ENCODE data around the gene JPH3. TPM values are rescaled to one million over a fixed set of nuclear protein-coding genes. Genes with fewer than 3 reads are reported as not detected.
"Not testable (repeated sequence)": the region's sequence is repeated elsewhere in the genome, so short reads cannot be mapped to it uniquely, and the experiment has no call there.

JPH3 gene
- total RNA-seq, 1 donor from 2014 or later, result not detected

DNA sequence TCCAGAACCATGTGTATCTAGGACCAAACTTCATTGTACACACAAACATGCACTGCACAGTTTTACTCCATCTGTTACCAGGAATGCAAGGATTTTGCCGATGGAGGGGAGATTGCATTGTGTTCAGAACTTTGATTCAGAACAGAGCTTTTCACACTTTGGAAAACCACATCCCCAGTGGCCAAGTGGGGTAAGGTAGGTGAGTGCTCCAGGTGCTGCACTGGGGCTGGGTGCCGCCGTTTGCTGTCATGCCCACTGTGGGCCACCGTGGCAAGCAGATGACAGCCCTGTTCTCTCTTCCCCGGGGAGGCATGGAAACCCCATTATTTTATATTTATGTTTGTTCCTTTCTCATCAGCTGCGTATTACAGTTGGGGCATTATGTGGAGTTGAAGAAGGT, 29.3 kb upstream of the JPH3 start:
- no peak for ATAC-seq

DNA sequence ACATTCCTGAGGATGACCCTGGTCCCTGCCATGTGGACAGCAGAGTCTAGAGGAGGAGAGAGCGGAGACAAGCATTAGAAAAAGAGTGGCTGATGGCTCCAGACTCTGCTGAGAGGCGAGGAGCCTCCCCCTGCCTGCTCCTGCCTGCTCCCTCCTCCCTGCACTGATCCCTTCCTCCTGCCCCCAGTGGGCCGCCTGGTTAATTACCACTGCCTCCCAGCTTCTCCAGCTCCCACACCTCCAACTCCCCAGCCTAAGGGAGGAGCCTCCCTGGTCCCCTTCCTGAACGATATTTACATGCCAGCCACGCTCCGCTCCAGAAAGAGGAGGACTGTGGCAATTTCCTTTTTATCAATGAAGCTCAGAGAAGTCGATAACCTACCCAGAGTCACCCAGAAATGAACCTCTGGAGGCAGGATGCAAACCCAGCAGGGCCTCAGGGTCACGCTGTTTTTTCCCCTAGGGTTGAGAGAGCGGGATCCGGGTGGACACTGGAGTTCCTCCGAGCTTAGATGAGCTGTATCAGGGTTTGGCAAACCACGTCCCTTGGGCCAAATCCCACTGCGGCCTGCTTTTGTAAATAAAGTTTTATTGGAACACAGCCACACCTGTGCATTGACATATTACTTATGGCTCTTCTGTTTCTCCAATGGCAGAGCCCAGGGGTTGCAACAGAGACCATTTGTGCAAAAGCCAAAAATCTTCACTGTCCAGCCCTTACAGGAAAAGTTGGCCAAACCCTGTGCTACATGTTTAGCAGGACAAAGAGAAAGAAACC, 27.1 kb upstream of the JPH3 start:
- DNase-seq (ENCODE audit: low spot score), result no peak
- ATAC-seq, result no peak

More for the DNA sequence above, 29.3 kb upstream of the JPH3 start:
- no peak for DNase-seq (ENCODE audit: low spot score)

DNA sequence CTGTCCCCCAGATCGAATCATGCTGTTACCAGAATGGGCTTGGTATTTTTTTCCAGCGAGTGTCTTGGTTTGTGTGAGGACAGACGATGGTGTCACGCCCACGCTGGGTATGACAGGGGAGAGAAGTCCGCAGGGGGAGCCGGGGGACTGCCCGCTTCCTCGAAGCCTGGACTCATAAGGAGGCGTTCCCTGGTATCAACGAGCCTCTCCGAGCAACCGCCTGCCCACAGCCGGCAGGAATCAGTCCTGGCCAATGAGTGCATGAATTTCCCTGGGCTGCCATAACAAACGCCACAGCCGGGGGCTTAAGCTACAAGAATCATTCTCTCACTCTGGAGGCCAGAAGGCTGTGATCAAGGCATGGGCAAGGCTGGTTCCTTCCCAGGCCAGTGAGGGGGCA, 26.1 kb upstream of the JPH3 start:
- ATAC-seq, result no peak
- DNase-seq (ENCODE audit: low spot score), result no peak

DNA sequence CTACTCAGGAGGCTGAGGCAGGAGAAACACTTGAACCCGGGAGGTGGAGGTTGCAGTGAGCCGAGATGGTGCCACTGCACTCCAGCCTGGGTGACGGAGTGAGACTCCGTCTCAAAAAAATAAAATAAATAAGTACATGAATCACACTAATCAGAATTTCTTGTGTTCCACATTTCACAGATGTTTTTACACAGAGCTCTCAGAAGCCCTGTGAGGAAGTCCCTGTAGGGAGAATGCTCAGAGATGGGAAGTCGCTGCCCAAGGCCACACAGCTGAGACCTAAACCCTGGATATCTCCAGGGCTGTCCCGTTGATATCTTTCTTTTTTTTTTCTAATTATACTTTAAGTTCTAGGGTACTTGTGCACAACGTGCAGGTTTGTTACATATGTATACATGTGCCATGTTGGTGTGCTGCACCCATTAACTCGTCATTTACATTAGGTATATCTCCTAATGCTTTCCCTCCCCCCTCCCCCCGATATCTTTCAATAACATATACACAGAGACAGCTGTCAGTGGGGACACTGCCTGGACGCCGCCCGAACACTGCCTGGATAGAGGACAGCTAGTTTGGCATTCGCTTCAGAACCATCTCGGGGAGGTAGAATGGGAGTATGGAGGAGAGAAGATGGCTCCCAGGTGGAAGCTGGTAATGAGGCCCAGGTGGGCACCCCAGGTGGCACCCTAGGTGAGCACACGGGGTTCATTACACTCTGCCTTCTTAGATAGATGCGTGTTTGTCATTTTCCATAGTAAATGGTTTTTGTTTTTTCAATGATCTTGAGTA, 24.0 kb upstream of the JPH3 start:
- not testable (repeated sequence) for ATAC-seq; DNase-seq (ENCODE audit: low spot score)

DNA sequence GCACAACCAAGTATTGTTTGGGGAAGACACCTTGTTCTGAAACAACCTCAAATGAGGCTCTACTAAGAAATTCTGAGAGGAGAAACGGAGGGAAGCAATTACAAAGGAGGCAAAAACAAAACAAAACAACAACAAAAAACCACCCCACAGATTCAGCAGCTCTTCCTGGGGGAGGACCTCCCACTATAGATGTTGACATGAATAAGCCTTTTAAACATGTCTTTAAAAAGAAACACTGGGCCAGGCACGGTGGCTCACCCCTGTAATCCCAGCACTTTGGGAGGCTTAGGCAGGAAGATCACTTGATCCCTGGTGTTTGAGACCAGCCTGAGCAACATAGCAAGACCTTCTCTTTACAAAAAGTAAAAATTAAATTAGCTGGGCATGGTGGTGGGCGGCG, 22.6 kb upstream of the JPH3 start:
- DNase-seq (ENCODE audit: low spot score) (no peak), ATAC-seq (no peak)

DNA sequence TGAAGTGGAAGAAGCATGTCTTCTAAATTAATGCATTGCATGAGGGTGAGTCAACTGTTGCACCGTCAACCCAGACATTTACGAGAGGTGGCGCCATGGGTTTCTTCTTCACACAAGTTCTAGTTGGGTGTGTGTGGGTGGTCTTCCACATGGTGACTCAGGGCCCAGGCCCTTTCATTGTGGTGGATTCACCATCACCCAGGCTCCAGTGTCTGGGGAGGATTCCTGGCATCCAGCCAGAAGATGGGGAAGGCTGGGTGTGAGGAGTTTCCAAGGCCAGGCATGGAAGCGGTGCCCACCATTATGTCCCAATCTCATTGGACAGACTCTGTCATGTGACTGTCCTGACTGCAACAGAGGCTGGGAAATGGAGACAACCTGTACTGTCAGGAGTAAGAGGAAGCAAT, 21.4 kb upstream of the JPH3 start:
- ATAC-seq, result no peak
- no peak for DNase-seq (ENCODE audit: low spot score)

DNA sequence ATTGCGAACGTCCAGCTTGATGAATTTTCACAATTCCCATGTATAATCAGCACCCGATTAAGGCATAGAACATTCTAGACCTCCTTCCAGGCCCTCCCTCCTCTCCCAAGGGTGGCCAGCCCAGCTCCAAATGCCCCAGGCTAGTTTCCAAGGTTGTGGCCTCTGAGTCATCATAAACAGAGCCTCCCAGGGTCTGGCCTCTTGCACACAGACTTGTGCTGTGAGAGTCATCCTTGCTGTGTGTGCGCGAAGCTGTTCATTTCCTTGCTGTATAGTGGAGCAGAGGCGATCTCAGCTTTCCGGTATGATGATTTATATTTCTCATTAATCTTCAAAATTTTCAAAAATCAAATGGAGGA, 20.5 kb upstream of the JPH3 start:
- ATAC-seq, result peak; percentile 68
- DNase-seq (ENCODE audit: low spot score), result no peak

DNA sequence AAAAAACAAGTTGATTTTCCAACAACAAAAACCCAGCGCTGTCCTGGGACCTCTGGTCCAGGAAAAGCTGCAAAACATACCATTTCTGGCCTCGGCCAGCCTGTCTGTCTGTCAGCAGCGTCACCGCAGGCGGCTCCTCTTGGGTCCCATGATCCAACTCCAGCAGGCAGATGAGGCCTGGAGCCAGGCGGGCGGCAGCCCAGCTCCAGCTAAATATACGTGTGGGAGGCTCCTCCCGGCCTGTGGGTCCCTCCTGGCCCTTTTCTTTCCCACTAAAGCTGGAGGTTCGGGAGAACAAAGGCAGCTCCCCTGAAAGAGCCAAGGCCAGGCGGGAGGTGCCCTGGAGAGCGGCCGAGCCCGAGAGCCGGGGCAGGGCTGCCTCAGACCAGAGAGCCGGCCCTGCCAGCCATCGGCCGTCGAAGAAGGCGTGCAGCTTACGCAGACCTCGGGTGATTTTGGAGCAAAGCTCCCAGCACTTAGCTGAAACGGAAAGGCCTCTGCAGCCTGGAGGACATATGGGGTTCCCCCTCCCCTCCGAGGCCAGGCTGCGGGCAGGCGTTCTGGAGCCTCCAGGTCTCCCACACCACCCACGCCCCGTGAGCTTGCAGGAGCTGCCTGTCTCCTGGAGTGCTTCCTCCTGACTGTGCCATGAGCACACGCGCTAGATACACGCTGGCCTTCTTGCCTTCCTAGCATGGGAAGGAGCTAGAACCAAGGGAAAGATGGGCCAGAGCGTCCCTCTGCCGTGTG, 19.9 kb upstream of the JPH3 start:
- no peak for DNase-seq (ENCODE audit: low spot score)
- ATAC-seq, result peak; percentile 50

DNA sequence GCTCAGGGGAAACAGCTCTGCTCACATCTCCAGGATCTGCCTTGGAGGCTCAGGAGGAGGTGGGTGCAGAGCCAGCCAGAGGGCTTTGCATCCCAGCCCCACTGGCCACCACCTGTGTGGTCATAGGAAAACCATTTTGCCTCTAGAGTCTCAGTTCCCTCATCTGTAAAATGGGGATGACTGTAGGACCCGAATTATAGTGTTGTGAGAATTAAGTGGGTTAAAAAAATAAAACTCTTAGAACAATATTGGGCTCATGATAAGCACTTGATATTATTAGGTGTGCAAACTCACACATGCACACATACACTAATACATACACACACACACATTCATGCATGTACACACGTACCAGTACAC, 19.4 kb upstream of the JPH3 start:
- no peak for ATAC-seq

DNA sequence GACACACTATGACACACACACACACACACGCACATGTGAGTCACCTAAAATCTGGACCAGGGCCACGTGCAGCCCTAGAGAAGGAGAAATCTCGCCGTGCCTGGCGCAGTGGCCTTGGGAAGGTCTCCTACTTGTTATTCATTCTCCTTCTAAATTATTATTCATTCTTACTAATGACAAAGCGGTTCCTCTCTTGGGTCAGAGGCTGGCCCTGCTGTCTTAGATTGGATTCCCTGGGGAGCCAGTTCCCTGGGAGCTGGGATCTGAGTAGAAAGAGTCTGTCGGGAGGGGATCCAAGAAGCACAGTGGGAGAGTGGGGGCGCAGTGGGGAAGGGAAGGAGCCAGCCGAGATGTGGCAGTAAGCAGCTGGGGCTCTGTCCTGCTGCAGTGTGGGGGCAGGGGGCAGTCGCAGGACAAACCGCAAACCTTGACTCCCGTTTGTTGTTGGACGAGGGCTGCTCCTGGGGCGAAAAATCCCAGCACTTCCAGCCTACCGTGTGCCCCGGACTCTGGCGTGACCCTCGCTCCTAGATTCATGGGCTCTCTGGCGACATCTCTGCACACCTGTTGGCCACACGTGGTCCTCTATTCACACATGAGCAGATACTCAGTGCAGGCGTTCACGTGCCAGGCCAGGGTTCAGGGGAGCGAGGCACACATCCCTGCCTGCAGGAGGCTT, 18.7 kb upstream of the JPH3 start:
- no peak for DNase-seq (ENCODE audit: low spot score)

More for the DNA sequence above, 19.4 kb upstream of the JPH3 start:
- DNase-seq (ENCODE audit: low spot score), result no peak

DNA sequence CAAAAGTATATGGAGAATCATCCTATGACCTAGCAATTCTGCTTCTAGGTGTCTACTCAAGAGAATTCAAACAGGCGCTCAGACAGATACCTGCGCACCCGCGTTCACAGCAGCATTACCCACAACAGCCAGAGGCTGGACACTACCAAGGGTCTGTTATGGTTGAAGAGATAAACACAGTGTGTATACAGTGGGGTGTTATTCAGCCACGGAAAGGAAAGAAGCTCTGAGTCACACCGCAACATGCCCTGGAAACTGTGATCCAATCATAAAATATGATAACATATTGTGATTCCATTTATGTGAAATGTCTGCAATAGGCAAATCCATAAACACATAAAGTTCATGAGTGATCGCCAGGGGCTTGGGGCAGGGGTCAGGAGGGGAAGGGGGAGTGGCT, 18.0 kb upstream of the JPH3 start:
- DNase-seq (ENCODE audit: low spot score) (no peak), ATAC-seq (no peak)

More for the DNA sequence above, 18.7 kb upstream of the JPH3 start:
- no peak for ATAC-seq

DNA sequence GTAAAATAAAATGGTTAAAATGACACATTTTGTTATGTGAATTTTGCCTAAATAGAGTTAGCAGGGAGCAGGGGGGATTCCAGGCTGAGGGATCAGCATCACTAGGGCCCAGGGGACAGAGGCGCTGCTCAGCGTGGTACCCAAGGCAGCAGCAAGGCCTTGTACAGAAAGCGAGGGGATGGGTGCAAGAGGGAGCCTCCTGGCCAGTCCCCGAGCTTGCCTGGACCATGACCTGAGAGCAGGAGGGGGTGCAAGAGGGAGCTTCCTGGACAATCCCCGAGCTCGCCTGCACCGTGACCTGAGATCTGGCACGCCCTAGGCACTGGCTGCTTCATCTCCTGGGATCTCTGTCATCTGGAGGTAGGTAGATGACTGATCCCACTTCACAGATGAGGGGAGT, 17.3 kb upstream of the JPH3 start:
- no peak for DNase-seq (ENCODE audit: low spot score)
- no peak for ATAC-seq

DNA sequence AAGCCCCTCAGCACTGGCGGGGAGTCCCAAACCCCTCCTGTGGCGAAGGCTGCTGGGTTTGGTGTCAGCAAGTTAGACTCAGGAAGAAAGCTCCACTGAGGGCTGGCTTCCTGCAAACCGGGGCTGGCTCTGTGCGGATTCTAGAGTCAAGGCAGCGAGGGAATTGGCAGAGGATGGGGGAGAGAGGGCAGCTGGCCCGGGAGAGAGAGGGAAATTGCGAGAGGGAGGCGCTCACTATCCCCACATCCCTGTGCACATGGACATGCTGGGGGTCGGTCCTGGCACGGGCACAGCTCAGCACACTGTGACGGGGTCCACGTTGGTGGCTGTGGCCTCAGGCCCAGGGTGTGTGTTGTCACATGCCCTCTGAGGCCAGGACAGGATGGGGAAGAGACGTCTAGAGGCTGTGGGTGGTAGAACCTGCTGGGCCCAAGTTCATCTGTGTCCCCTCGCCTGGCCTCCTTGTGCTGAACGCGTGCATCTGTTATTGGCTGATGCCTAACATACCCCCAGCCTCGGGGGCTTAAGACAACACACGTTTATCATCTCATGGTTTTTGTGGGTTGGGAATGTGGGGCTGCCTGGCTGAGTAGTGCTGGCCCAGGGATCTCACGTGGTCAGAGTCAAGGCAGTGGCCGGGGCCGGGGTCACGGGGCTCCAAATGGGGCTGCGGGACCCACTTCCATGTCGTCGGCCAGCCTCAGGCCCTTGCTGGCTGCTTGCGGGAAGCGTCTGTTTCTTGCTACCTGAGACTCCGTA, 16.7 kb upstream of the JPH3 start:
- ATAC-seq, result no peak
- DNase-seq (ENCODE audit: low spot score), result no peak

DNA sequence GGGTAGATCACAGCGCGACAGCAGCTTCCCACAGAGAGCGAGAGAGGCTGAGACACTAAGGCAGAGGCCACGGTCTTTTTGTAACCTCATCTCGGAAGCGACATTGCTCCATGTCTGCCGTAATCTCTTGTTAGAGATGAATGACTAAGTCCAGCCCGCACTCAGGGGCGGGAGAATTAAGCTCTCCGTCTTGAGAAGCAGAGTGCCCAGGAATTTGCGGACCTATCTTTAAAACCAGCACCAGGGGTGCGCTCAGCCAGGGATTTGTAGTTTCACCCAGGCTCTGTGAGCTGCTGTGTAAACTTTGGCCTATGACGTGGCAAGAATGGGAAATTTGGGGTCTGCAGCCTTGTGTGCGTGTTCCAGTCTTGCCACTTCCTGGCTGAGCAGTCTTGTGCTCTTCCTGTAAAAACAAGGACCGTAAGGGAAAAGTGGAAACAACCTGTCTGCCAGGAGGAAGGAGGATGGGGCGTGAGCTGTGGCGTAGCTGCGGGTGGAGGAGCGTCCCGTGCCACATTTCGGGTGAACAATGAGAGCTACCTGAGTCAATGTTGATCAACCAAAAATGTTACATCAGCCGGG, 16.0 kb upstream of the JPH3 start:
- ATAC-seq, result no peak
- DNase-seq (ENCODE audit: low spot score), result no peak

DNA sequence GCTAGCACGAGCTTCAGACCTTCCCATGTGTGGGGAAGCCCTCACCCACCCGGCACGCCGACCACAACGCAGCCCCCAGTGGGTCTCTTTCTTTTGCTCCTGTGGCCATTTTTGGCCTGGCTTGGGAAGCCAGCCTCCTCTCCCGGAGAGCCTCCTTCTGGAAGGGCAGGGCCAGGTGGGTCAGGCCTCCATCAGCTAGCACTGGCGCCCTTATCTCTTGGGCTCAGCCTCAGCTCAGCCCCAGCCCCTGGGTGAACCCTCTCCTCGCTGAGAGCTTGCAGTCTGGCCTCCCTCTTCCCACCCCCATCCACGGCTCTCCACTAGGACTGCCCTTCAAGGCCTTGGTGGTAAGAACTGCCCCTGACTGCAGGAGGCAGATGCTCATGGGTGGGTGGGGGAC, 14.7 kb upstream of the JPH3 start:
- ATAC-seq (no peak), DNase-seq (ENCODE audit: low spot score) (no peak)

DNA sequence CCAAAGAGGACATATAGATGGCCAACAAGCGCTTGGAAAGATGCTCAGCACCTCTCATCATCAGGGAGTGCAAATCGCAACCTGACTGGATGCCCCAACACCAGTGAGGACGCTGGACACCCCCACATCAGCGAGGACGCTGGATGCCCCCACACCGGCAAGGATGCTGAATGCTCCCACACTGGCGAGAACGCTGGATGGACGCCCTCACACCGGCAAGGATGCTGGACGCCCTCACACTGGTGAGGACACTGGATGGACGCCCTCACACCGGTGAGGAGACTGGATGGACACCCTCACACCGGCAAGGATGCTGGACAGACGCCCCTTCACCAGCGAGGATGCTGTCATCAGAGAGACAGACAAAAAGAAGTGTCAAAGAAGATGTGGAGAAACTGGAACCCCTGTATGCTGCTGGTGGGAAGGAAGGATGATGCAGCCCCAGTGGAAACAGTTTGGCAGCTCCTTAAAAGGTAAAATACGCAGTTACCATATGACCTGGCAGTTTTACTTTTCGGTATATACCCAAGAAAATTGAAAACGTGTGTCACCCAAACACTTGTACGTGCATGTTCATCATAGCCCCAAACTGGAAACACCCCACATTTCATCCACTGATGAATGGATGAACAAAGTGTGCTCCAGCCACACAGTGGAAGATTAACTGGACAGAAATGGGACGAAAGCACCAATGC, 10.1 kb upstream of the JPH3 start:
- no peak for DNase-seq (ENCODE audit: low spot score)
- ATAC-seq, result no peak

DNA sequence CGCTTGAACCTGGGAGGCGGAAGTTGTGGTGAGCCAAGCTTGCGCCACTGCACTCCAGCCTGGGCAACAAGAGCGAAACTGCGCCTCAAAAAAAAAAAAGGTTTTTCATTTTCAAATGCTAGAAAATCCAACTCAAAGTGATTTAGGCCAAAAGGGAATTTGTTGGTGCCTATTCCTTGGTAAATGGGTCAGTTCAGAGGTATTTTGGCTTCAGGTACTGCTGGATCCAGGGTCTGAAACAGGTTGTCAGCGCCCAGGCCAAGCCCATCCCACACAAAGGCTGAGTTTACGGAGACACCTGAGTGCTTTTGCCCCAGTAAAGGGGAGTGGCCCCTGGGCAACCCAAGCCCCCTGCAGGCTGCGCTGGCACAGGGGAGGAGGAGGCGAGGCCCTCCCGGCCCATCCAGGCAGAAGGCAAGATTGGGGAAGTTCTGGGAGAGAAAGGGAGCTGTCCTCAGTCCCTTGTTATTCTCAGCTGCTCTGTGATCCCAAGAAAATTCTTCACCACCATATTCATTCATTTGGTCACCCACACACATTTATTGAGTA, 8.5 kb upstream of the JPH3 start:
- no peak for DNase-seq (ENCODE audit: low spot score)
- ATAC-seq, result no peak

DNA sequence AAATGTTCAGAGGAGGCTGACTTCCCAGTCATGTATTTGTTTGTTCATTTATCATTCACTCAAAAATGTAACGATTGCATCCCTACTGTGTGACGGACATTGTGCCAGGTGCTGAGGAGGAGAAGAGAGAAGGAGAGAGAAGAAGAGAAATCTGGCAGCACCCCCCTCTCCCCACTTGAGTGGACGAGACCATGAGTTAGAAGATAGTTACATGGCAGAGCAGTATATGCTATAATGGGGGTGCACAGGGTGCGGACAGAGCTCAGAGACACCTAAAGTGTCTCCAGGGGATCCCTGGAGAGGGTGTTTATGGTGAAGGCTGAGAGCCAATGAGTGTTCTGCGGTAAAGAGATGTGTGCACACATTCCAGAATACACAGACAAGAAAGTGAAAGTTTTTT, 6.6 kb upstream of the JPH3 start:
- no peak for DNase-seq (ENCODE audit: low spot score)
- ATAC-seq, result no peak

DNA sequence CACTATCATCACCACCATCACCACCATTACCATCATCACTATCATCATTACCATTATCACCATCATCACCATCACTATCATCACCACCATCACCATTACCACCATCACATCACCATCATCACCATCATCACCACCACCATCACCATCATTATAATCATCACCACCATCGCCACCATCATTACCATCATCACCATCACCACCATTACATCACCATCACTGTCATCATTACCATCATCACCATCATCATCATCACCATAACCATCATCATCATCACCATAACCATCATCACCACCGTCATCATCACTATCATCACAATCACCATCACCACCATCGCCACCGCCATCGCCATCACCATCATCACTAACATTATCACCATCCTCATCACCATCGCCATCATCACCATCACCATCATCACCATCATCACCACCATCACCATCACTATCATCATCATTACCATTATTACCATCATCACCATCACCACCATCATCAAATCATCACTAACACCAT, 4.9 kb upstream of the JPH3 start:
- DNase-seq (ENCODE audit: low spot score), result no peak

More for the DNA sequence above, 4.9 kb upstream of the JPH3 start:
- no peak for ATAC-seq

Data from left lobe of liver (tissue), 2 donors.